AG04450 (cell line): ENCODE data around the gene NFIC. TPM values are rescaled to one million over a fixed set of nuclear protein-coding genes. Genes with fewer than 3 reads are reported as not detected.
"Not testable (repeated sequence)": the region's sequence is repeated elsewhere in the genome, so short reads cannot be mapped to it uniquely, and the experiment has no call there.

ENCODE experiments used
- CTCF ChIA-PET: fragments of 300-600, 350-600 bp; formaldehyde crosslinking; extraction: SDS; loops from one replicate; lab custom pipeline; 2022; ENCODE audit warnings: antibody characterized with exemption, inconsistent platforms; lab: Charles Lee
- POLR2A ChIA-PET: fragments of 350-600 bp; formaldehyde crosslinking; extraction: SDS; loops from one replicate; lab custom pipeline; 2021; ENCODE audit warnings: antibody characterized with exemption, inconsistent platforms; lab: Yijun Ruan, JAX
- DNase-seq: peaks from one replicate; pipeline ENCODE4 v3.0.0-alpha.2; 2011; ENCODE audit warnings: low read depth, low spot score
- H3K27ac ChIP-seq: one replicate; pipeline ENCODE4 v1.5.1; 2012; ENCODE audit warnings: low read depth, low read length, control low read depth
- H3K27me3 ChIP-seq: one replicate; pipeline ENCODE4 v1.6.0; 2012; ENCODE audit warnings: low read length; ENCODE audit not compliant: control insufficient read depth, insufficient read depth
- H3K4me3 ChIP-seq: 2 replicates; pipeline ENCODE4 v1.5.1; 2011; ENCODE audit warnings: mild to moderate bottlenecking, low read depth, low read length, control low read depth
- H3K9me3 ChIP-seq: 2 replicates; pipeline ENCODE4 v1.5.1; 2012; ENCODE audit warnings: low read length; ENCODE audit not compliant: control insufficient read depth, insufficient read depth
- polyA plus RNA-seq: library from polyadenylated mRNA; depleted of rRNA; stranded (reverse); fragments of >200 nt; gene quantifications from 2 replicates; pipeline ENCODE4 v1.2.3, GENCODE V29; 2011
- TF ChIP-seq, protein P1 (sequence below): IDR thresholded peaks from 2 replicates; pipeline ENCODE4 v1.5.1; 2011; ENCODE audit warnings: low read depth, low read length, control low read depth, inconsistent platforms

Gene NFIC
- polyA plus RNA-seq, 1 experiment: 3.9 TPM

DNA sequence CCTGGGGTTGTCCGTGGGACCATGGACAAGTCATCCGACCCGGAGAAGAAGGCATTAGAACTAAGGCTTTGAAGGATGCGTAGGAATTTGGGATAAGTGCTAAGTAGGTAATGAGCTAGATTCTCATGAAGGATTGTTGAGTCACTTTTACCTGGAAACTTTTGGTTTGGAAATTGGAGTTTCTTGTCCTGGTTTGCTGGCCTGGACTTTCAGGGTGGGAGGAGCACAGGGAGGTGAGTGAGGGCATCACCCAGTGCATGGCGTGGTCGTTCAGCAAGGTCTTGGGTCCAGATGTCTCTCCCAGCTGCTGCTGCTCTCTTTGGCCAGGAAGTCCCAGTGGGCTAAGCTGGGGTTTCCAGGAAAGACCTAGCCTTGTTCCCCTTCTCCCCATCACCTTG lies 7.6 kb downstream of the NFIC start:
- Histone ChIP-seq H3K27me3 (no peaks in the 10 kb centered on the region), H3K27ac (peak overlapping the region; percentile 21), H3K9me3 (no peaks in the 10 kb centered on the region), H3K4me3 (no peak overlapping the region)
- POLR2A ChIA-PET: no interaction called here
- DNase-seq: no peak
- CTCF ChIA-PET: interaction anchor here (1.4 kb wide), 1 partner anchor 55 kb away, joined by 5 read pairs; no protein-coding TSS in a partner anchor
- TF ChIP-seq, protein P1, sequence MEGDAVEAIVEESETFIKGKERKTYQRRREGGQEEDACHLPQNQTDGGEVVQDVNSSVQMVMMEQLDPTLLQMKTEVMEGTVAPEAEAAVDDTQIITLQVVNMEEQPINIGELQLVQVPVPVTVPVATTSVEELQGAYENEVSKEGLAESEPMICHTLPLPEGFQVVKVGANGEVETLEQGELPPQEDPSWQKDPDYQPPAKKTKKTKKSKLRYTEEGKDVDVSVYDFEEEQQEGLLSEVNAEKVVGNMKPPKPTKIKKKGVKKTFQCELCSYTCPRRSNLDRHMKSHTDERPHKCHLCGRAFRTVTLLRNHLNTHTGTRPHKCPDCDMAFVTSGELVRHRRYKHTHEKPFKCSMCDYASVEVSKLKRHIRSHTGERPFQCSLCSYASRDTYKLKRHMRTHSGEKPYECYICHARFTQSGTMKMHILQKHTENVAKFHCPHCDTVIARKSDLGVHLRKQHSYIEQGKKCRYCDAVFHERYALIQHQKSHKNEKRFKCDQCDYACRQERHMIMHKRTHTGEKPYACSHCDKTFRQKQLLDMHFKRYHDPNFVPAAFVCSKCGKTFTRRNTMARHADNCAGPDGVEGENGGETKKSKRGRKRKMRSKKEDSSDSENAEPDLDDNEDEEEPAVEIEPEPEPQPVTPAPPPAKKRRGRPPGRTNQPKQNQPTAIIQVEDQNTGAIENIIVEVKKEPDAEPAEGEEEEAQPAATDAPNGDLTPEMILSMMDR: no peak

DNA sequence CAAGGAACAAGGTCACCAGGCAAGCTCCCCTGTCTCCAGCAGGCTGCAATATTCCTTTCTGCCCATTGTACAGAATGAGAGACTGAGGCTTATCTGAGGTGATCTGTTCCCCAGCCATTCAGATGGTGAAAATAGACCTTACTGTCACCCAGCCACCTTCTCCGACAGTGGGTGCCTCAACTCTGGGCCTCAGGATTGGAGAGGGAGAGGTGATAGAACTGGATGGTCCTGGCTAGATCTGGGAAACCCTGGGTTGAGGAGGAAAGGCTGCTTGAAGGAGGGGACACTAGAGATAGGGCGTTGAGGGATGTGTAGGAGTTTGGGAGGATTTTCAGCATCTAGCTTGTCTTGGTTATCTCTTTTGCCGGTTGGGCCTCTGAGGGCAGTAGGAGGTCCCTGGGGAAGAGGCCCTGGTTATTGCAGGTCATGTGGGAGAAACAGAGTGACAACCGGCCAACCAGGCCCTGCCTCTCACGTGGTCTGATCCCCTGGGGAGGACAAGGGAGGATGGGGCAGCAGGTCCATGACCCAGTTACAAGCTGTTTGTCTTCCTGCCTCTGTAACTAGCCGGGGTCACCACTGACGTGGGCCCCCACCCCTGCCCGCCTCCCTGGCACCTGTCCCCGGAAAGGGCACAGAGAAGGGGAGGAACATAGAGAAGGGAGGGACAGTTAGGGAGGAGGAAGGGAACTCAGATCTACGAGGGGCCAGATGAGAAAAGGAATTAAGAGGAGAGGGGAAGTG lies 8.2 kb downstream of the NFIC start:
- Histone ChIP-seq H3K9me3 (no peaks in the 10 kb centered on the region), H3K4me3 (0 out of 2 replicates have a peak overlapping the region, but pooled peaks have one; percentile 4), H3K27ac (peak overlapping the region; percentile 65), H3K27me3 (no peaks in the 10 kb centered on the region)
- CTCF ChIA-PET: interaction anchor here (1.4 kb wide), 1 partner anchor 55 kb away, joined by 5 read pairs; no protein-coding TSS in a partner anchor
- TF ChIP-seq, protein P1: no peak
- DNase-seq: no peak
- POLR2A ChIA-PET: interaction anchor here (0.7 to 1.3 kb wide), 2 partner anchors 14 to 52 kb away, joined by 3 read pairs; no protein-coding TSS in a partner anchor

DNA sequence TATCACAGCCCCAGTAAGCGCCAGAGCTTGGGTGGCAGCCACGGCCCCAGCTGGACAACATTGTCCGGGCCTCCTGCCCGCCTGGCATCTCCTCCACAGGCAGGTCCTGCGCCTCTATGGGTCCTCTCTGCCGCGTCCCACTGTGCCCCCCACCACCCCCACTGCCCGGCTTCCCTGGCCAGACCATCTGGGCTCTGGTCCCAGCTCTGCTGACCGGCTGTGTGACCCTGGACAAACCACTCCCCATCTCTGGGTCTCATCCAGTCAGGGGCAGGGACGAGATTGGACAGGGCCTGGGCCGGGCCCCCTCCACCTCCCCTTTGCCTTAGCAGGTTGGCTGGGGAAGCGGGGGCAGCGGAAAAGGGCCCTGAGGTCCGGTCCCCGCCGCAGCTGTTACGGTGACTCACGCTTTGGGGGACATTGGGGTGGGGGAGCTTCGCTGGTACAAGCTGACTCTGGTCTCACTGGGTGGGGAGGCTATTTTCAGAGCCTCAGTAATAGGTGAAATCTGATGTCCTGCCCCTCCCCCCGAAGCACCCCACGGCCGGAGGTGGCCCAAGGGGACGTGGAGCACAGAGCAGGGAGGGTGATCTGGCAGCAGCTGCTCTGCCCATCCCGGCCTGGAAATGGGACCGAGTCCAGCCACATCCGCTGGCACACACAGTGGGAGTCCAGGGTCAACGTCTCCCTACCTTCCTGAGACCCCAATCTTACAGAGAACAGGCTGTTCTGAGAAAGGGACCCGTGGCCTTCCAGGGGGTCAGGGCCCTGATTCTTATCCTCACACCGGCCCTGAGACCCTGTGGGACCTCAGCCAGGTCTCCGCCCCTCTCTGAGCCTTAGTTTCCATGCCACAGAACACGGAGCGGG lies 9.1 kb downstream of the NFIC start:
- H3K27me3 ChIP-seq: no peaks in the 10 kb centered on the region
- no peak for DNase-seq
- no peaks in the 10 kb centered on the region for H3K9me3 ChIP-seq
- H3K4me3 ChIP-seq: peak overlapping the region; percentile 32
- peak overlapping the region; percentile 65 for H3K27ac ChIP-seq
- POLR2A ChIA-PET: interaction anchor here (0.7 to 1.3 kb wide), 2 partner anchors 13 to 51 kb away, joined by 3 read pairs; no protein-coding TSS in a partner anchor
- TF ChIP-seq, protein P1: no peak
- CTCF ChIA-PET: no interaction called here

DNA sequence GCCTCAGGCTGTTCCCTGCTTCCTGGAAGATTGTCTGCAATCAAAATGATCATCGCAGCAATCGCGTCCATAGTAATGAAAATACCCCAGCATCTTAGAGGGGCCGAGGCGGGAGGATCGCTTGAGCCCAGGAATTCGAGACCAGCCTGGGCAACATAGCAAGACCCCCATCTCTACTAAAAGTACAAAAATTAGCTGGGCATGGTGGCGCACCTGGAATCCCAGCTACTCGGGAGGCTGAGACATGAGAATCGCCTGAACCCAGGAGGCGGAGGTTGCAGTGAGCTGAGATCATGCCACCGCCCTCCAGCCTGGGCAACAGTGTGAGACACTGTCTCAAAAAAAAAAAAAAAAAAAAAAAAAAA lies 9.7 kb downstream of the NFIC start:
- POLR2A ChIA-PET: interaction anchor here (1.3 kb wide), 1 partner anchor 12 kb away, joined by 3 read pairs; no protein-coding TSS in a partner anchor
- CTCF ChIA-PET: interaction anchor here (0.6 kb wide), 1 partner anchor 98 kb away, joined by 3 read pairs; no protein-coding TSS in a partner anchor
- not testable (repeated sequence) for H3K4me3 ChIP-seq, H3K27me3 ChIP-seq, H3K9me3 ChIP-seq, H3K27ac ChIP-seq, DNase-seq

DNA sequence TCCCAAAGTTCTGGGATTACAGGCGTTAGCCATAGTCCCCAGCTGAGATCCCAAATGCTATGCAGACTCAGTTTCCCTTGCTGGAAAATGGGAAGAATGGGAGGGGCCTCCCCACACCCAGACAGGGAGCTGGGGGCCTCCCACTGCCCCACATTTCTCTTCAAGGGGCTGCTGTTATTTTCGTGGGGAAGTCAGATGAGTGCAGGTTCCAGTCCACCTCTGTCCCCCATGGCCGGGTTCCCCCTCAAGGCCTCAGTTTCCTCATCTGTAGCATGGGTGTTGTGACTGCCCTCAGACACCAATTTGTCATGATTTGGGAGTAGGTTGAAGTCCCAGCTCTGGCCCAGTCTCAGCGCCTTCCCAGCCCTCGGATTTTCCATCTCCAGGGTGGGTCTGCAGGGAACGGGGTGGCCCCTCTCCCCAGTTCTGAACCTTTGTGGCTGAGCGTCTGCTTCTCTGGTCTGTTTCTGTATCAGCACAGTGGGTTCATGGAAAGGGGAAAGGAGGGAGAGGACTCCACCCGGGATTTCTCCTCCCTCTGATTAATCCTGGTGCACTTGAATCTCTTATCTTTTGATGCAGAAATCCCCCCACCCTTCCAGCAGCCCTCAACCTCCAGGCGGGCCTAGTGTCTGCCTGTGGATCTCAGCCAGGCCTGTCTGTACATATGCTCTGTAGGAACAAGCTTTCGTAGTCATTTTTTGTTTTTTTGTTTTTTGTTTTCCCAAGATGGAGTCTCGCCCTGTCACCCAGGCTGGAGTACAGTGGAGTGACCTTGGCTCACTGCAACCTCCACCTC lies 12.2 kb downstream of the NFIC start:
- Histone ChIP-seq H3K4me3 (no peak overlapping the region), H3K27me3 (no peaks in the 10 kb centered on the region), H3K9me3 (no peaks in the 10 kb centered on the region; the same call in 1 of the 2 replicates), H3K27ac (no peak overlapping the region)
- TF ChIP-seq, protein P1: no peak
- DNase-seq: no peak
- ChIA-PET CTCF (interaction anchor here (0.9 kb wide), 1 partner anchor 94 kb away, joined by 3 read pairs; no protein-coding TSS in a partner anchor), POLR2A (interaction anchor here (0.7 to 1.1 kb wide), 3 partner anchors 10 to 42 kb away, joined by 3 to 13 read pairs (median 7); no protein-coding TSS in a partner anchor)
